Activated naive CD8-positive, alpha-beta T cell treated with anti-CD3 and anti-CD28 coated beads, Interleukin-2, amount 10 ng/mL, durations not matched to agents 7 days and 5 days (primary cell): Measurements from ENCODE around the gene PIH1D1. TPM values are rescaled to one million over a fixed set of nuclear protein-coding genes. Genes with fewer than 3 reads are reported as not detected.

Source experiments
- ATAC-seq: fragments of 150-1000 bp; cut with Tn5 transposase; one replicate; pipeline ENCODE4 v1.10.0; 2021; ENCODE audit warnings: low read depth, moderate library complexity
- POLR2A ChIA-PET: fragments of 350-600 bp; sonication (Branson Sonifier 250); formaldehyde crosslinking; loops from one replicate; lab custom pipeline; 2021; ENCODE audit warnings: antibody characterized with exemption; lab: Charles Lee
- DNase-seq: peaks from one replicate; pipeline ENCODE4 v3.0.0; 2021
- H3K27ac Mint-ChIP-seq: one replicate; pipeline ENCODE4 v1.8.0; 2022; ENCODE audit warnings: mild to moderate bottlenecking, mixed read lengths
- H3K27me3 Mint-ChIP-seq: one replicate; pipeline ENCODE4 v1.8.0; 2022; ENCODE audit warnings: mild to moderate bottlenecking, moderate library complexity, mixed read lengths
- H3K36me3 Mint-ChIP-seq: one replicate; pipeline ENCODE4 v1.8.0; 2021; ENCODE audit warnings: mild to moderate bottlenecking, mixed read lengths
- H3K4me1 Mint-ChIP-seq: one replicate; pipeline ENCODE4 v1.8.0; 2021; ENCODE audit warnings: mixed read lengths
- H3K4me3 Mint-ChIP-seq: one replicate; pipeline ENCODE4 v1.8.0; 2022; ENCODE audit warnings: mild to moderate bottlenecking, moderate library complexity, mixed read lengths
- H3K9me3 Mint-ChIP-seq: one replicate; pipeline ENCODE4 v1.8.0; 2021; ENCODE audit warnings: mixed read lengths
- total RNA-seq, 2 experiments: library from RNA; stranded (reverse); gene quantifications; one replicate each; pipeline ENCODE4 v1.2.3, GENCODE V29; 2021

The PIH1D1 gene
- total RNA-seq, 2 experiments from 2014 or later: 143 to 148 TPM

- Mint-ChIP-seq H3K4me3 (peak overlapping the region; percentile 92), H3K4me1 (peaks cover 35% of the 10 kb centered on the region), H3K27ac (peak overlapping the region; percentile 92), H3K9me3 (no peaks in the 10 kb centered on the region), H3K36me3 (peaks cover 64% of the 10 kb centered on the region), H3K27me3 (no peaks in the 10 kb centered on the region)
- POLR2A ChIA-PET: interaction anchor here (1.2 to 3.0 kb wide), 3 partner anchors 13 to 69 kb away, joined by 3 to 60 read pairs (median 3); no protein-coding TSS in a partner anchor
- ATAC-seq (no peak), DNase-seq (no peak)
Observed at GRCh38 chr19:49489601-49490167, 38.1 kb upstream of the PIH1D1 start.

GRCh38 chr19:49488863-49489537 lies 37.4 kb upstream of the PIH1D1 start:
- no peaks in the 10 kb centered on the region for H3K9me3 Mint-ChIP-seq
- ATAC-seq: no peak

GRCh38 chr19:49488046-49488862 lies 36.6 kb upstream of the PIH1D1 start:
- Mint-ChIP-seq H3K4me3 (peak overlapping the region; percentile 92), H3K4me1 (peaks cover 37% of the 10 kb centered on the region), H3K9me3 (no peaks in the 10 kb centered on the region), H3K27ac (peak overlapping the region; percentile 92), H3K36me3 (peaks cover 60% of the 10 kb centered on the region), H3K27me3 (no peaks in the 10 kb centered on the region)
- ATAC-seq: no peak
- POLR2A ChIA-PET: interaction anchor here (0.9 to 3.0 kb wide), 9 partner anchors 11 to 188 kb away, joined by 3 to 60 read pairs (median 5); partner anchors contain the start of genes ALDH16A1, FLT3LG and NOSIP
- no peak for DNase-seq

More at GRCh38 chr19:49488863-49489537, 37.4 kb upstream of the PIH1D1 start:
- H3K4me3 Mint-ChIP-seq: peak overlapping the region; percentile 92
- no peak for DNase-seq
- POLR2A ChIA-PET: interaction anchor here (0.6 to 3.0 kb wide), 6 partner anchors 12 to 74 kb away, joined by 3 to 60 read pairs (median 4); partner anchors contain the start of gene FLT3LG
- H3K4me1 Mint-ChIP-seq: peaks cover 35% of the 10 kb centered on the region
- H3K27ac Mint-ChIP-seq: peak overlapping the region; percentile 92
- no peaks in the 10 kb centered on the region for H3K27me3 Mint-ChIP-seq
- peaks cover 64% of the 10 kb centered on the region for H3K36me3 Mint-ChIP-seq

GRCh38 chr19:49487277-49488045 lies 35.8 kb upstream of the PIH1D1 start, which contains the start of gene RPL13A:
TSS of gene RPL13A (plus strand) at chr19:49487608. CDS start at chr19:49487630, 22 bp downstream.
- Mint-ChIP-seq H3K36me3 (peaks cover 53% of the 10 kb centered on the region), H3K27me3 (no peaks in the 10 kb centered on the region), H3K4me1 (peaks cover 30% of the 10 kb centered on the region), H3K4me3 (peak within 1 kb of the TSS; percentile 92), H3K27ac (peak within 1 kb of the TSS; percentile 92), H3K9me3 (no peaks in the 10 kb centered on the region)
- peak; percentile 100 for DNase-seq
- peak; percentile 90 for ATAC-seq
- POLR2A ChIA-PET: interaction anchor here (0.9 to 3.0 kb wide), 8 partner anchors 10 to 189 kb away, joined by 3 to 60 read pairs (median 5); partner anchors contain the start of genes ALDH16A1, FLT3LG and NOSIP

- Mint-ChIP-seq H3K36me3 (peaks cover 52% of the 10 kb centered on the region), H3K9me3 (no peaks in the 10 kb centered on the region), H3K4me1 (peaks cover 29% of the 10 kb centered on the region), H3K4me3 (peak overlapping the region; percentile 92), H3K27me3 (no peaks in the 10 kb centered on the region), H3K27ac (peak overlapping the region; percentile 92)
- POLR2A ChIA-PET: interaction anchor here (1.5 to 3.0 kb wide), 6 partner anchors 9 to 34 kb away, joined by 4 to 60 read pairs (median 7); partner anchors contain the start of genes ALDH16A1 and FLT3LG
- ATAC-seq: no peak
- DNase-seq: no peak
Observed at GRCh38 chr19:49486710-49487276, 35.2 kb upstream of the PIH1D1 start.

- no peaks in the 10 kb centered on the region for H3K27me3 Mint-ChIP-seq
- H3K4me1 Mint-ChIP-seq: peaks cover 31% of the 10 kb centered on the region
- peaks cover 52% of the 10 kb centered on the region for H3K36me3 Mint-ChIP-seq
- no peak for DNase-seq
- no peak for ATAC-seq
- POLR2A ChIA-PET: interaction anchor here (1.7 kb wide), 3 partner anchors 9 to 13 kb away, joined by 4 to 7 read pairs (median 7); partner anchors contain the start of gene FLT3LG
- peak overlapping the region; percentile 73 for H3K27ac Mint-ChIP-seq
- no peak overlapping the region for H3K4me3 Mint-ChIP-seq
- H3K9me3 Mint-ChIP-seq: no peaks in the 10 kb centered on the region
Observed at GRCh38 chr19:49486232-49486631, 34.6 kb upstream of the PIH1D1 start.

GRCh38 chr19:49481020-49481683 lies 29.5 kb upstream of the PIH1D1 start:
- POLR2A ChIA-PET: interaction anchor here (0.6 to 2.0 kb wide), 4 partner anchors 15 to 197 kb away, joined by 3 to 6 read pairs (median 4); partner anchors contain the start of genes PRMT1 and RPS11
- Mint-ChIP-seq H3K36me3 (peaks cover 25% of the 10 kb centered on the region), H3K9me3 (no peaks in the 10 kb centered on the region), H3K27ac (no peak overlapping the region), H3K4me3 (no peak overlapping the region), H3K27me3 (no peaks in the 10 kb centered on the region), H3K4me1 (peaks cover 26% of the 10 kb centered on the region)
- ATAC-seq (no peak), DNase-seq (no peak)

GRCh38 chr19:49479975-49480628 lies 28.5 kb upstream of the PIH1D1 start:
- Mint-ChIP-seq H3K4me1 (peaks cover 25% of the 10 kb centered on the region), H3K9me3 (no peaks in the 10 kb centered on the region), H3K27me3 (no peaks in the 10 kb centered on the region), H3K27ac (no peak overlapping the region), H3K4me3 (no peak overlapping the region), H3K36me3 (peaks cover 30% of the 10 kb centered on the region)
- ATAC-seq (no peak), DNase-seq (no peak)
- POLR2A ChIA-PET: interaction anchor here (0.6 to 0.7 kb wide), 2 partner anchors 196 to 197 kb away, joined by 3 to 6 read pairs; partner anchors contain the start of gene PRMT1

- peak overlapping the region; percentile 99 for H3K27ac Mint-ChIP-seq
- POLR2A ChIA-PET: interaction anchor here (0.7 to 4.8 kb wide), 13 partner anchors 8 to 164 kb away, joined by 3 to 60 read pairs (median 6); partner anchors contain the start of genes ALDH16A1, NOSIP, PIH1D1 and RPL13A
- DNase-seq: peak; percentile 78
- H3K36me3 Mint-ChIP-seq: peaks cover 33% of the 10 kb centered on the region
- peak overlapping the region; percentile 98 for H3K4me3 Mint-ChIP-seq
- no peaks in the 10 kb centered on the region for H3K9me3 Mint-ChIP-seq
- peaks cover 31% of the 10 kb centered on the region for H3K4me1 Mint-ChIP-seq
- ATAC-seq: peak; percentile 46
- H3K27me3 Mint-ChIP-seq: no peaks in the 10 kb centered on the region
Observed at GRCh38 chr19:49475995-49476880, 24.6 kb upstream of the PIH1D1 start.

- H3K4me3 Mint-ChIP-seq: peak overlapping the region; percentile 98
- H3K36me3 Mint-ChIP-seq: peaks cover 29% of the 10 kb centered on the region
- no peaks in the 10 kb centered on the region for H3K27me3 Mint-ChIP-seq
- DNase-seq (no peak), ATAC-seq (no peak)
- H3K9me3 Mint-ChIP-seq: no peaks in the 10 kb centered on the region
- POLR2A ChIA-PET: interaction anchor here (0.6 to 4.8 kb wide), 15 partner anchors 9 to 502 kb away, joined by 3 to 60 read pairs (median 5); partner anchors contain the start of genes ALDH16A1, KASH5, NOSIP and PIH1D1
- peaks cover 34% of the 10 kb centered on the region for H3K4me1 Mint-ChIP-seq
- peak overlapping the region; percentile 99 for H3K27ac Mint-ChIP-seq
Observed at GRCh38 chr19:49475191-49475917, 23.7 kb upstream of the PIH1D1 start.
